ENCODE results near the gene SEMA6B.
"Not testable (repeated sequence)": the region's sequence is repeated elsewhere in the genome, so short reads cannot be mapped to it uniquely, and the experiment has no call there.

Gene SEMA6B

GRCh38 chr19:4570916-4571304, 11.4 kb upstream of the SEMA6B start:
- DNase-seq (ENCODE audit: low read depth): no peak
- H3K4me3 ChIP-seq (ENCODE audit: low read depth, low read length): no peak overlapping the region
- TF ChIP-seq CTCF (conservative IDR thresholded peaks at IDR 0.05; ENCODE audit: low read depth, low read length): no peak

DNA sequence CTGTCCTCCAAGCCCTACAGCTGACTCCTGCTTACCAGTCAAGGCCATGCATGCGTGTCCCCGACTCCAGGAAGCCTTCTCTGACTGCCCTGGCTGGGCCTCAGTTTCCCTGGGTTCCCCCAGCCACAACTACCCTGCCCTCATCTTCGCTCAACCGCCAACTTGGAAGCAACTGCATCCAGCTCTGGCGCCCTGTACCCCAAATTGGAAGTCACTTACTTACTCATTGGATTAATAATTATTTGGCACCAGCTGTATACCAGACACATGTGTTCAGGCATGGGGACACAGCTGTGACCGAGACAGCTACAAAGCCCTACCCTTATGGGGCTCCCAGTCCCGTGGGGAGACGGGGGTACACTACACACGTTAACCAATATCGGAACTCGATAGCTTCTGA, 10.9 kb upstream of the SEMA6B start:
- DNase-seq (ENCODE audit: low read depth): no peak
- no peak overlapping the region for H3K4me3 ChIP-seq (ENCODE audit: low read depth, low read length)
- TF ChIP-seq CTCF (conservative IDR thresholded peaks at IDR 0.05; ENCODE audit: low read depth, low read length): no peak

DNA sequence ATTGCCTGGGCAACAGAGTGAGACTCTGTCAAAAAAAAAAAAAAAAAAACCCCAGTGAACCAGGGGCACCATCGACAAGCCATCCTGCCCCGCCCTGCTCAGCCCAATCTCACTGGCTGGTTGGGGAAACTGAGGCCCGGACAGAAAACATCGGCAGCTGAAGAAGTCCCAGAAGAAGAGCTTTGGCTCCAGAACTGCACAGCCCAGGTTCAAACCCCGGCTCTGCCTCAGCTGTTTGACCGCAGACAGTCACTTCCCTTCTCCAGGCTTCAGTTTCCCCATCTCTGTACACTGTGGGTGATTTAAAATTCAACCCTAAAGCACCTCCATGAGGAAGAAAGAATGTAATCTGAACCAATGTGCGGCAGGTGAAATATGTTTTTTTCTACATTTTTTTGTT, 9.4 kb upstream of the SEMA6B start:
- TF ChIP-seq CTCF (conservative IDR thresholded peaks at IDR 0.05; ENCODE audit: low read depth, low read length): no peak
- DNase-seq (ENCODE audit: low read depth): no peak
- no peak overlapping the region for H3K4me3 ChIP-seq (ENCODE audit: low read depth, low read length)

DNA sequence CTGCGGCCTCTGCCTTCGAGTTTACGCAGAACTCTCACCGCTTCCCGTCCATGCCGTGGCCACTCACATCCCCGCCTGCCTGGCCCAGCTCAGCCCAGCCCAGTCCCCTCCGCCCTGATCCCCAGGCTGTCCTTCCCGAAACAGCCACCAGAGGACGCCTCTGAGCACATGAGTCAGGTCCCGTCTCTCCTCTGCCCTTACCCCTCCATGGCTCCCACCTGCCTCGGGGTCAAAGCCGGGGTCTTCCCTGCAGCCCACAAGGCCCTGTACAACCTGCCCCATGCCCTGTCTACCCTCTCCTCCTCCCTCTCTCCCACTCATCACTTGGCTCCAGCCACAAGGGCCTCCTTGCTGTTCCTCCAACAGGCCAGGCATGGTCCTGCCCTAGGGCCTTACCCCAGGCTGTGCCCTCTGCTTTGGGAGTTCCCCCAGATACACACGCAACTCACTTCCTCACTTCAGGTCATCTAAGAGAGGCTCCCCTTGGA, 8.1 kb upstream of the SEMA6B start:
- DNase-seq (ENCODE audit: low read depth): peak; percentile 65
- peak; percentile 93 for TF ChIP-seq CTCF (conservative IDR thresholded peaks at IDR 0.05; ENCODE audit: low read depth, low read length)
- H3K4me3 ChIP-seq (ENCODE audit: low read depth, low read length): no peak overlapping the region

DNA sequence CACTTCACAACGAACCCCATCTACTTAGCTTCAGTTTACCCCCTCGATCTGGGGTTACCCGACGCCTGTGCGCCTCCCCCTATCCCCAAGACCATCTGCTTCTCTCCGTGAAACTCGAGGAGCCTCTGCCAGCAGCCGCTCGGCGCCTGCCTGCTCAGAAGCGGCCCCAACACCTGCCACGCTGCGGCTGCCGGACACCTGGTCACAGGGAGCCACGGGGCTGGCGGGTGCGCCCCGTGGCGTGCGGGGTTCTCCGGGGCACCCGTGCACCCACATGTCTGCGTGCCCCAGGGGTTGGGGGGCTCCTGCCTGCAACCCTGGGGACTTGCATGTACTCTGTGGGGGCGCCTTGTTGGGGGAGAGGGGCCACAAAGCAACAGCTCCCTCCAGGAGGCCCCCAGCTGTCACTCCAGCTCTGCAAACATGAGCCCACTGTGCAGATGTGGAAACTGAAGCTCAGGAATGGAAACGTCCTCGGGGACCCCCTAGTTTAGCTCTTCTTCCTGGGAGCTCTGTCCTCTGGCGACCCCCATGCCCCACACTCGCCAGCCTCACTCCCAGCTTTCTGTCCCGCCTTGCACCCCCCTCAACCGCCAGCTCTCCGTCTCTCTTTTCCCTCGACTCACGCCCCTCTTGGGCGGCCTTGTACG, 7.0 kb upstream of the SEMA6B start:
- TF ChIP-seq CTCF (conservative IDR thresholded peaks at IDR 0.05; ENCODE audit: low read depth, low read length): no peak
- no peak for DNase-seq (ENCODE audit: low read depth)

GRCh38 chr19:4563562-4563961, 4.1 kb upstream of the SEMA6B start:
- not testable (repeated sequence) for DNase-seq (ENCODE audit: low read depth); H3K4me3 ChIP-seq (ENCODE audit: low read depth, low read length)

More for the DNA sequence above, 7.0 kb upstream of the SEMA6B start:
- no peak overlapping the region for H3K4me3 ChIP-seq (ENCODE audit: low read depth, low read length)

- not testable (repeated sequence) for DNase-seq (ENCODE audit: low read depth); H3K4me3 ChIP-seq (ENCODE audit: low read depth, low read length)
Observed at GRCh38 chr19:4562085-4562484, 2.6 kb upstream of the SEMA6B start.
